ENCODE results near the gene ELAPOR1. TPM values are rescaled to one million over a fixed set of nuclear protein-coding genes. Genes with fewer than 3 reads are reported as not detected.

ELAPOR1 gene
- total RNA-seq, 3 donors from 2014 or later (not counting 1 experiment from before 2014, with no cell fraction given): 6.2 to 8.3 (median 6.3) TPM

DNA sequence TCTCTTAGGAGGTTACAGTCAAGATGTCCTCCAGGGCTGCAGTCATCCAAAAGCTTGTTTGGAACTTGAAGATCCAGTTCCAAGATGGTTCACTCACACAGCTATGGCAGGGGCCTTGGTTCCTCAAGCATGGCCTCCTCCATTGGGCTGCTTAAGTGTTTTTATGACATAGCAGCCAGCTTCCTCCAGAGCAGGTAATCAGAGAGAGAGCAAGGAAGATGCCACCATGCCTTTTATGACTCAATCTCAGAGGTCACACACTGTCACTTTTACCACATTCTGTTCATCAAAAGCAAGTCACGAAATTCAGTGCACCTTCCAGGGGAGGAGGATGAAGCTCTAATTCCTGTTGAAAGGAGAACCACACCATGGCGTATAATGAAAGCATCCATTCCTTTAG, 17.1 kb downstream of the ELAPOR1 start:
- no peak overlapping the region for H3K4me3 Mint-ChIP-seq
- no peak overlapping the region for H3K4me3 ChIP-seq (ENCODE audit: low read length)
- no peaks in the 10 kb centered on the region for H3K9me3 Mint-ChIP-seq
- H3K36me3 ChIP-seq (ENCODE audit: control insufficient read depth, insufficient read depth, low read length): no peaks in the 10 kb centered on the region
- no peak overlapping the region for H3K27ac ChIP-seq (ENCODE audit: low read length)
- DNase-seq (no peak), ATAC-seq (no peak)
- 82% methylated on average over 1 of the region's 2 CpGs for WGBS (ENCODE audit: insufficient coverage)
- TF ChIP-seq, protein P1, sequence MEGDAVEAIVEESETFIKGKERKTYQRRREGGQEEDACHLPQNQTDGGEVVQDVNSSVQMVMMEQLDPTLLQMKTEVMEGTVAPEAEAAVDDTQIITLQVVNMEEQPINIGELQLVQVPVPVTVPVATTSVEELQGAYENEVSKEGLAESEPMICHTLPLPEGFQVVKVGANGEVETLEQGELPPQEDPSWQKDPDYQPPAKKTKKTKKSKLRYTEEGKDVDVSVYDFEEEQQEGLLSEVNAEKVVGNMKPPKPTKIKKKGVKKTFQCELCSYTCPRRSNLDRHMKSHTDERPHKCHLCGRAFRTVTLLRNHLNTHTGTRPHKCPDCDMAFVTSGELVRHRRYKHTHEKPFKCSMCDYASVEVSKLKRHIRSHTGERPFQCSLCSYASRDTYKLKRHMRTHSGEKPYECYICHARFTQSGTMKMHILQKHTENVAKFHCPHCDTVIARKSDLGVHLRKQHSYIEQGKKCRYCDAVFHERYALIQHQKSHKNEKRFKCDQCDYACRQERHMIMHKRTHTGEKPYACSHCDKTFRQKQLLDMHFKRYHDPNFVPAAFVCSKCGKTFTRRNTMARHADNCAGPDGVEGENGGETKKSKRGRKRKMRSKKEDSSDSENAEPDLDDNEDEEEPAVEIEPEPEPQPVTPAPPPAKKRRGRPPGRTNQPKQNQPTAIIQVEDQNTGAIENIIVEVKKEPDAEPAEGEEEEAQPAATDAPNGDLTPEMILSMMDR (IDR thresholded peaks at IDR 0.05): no peak
- no peak overlapping the region for H3K27ac Mint-ChIP-seq
- H3K27me3 ChIP-seq (ENCODE audit: control insufficient read depth, insufficient read depth, low read length): no peaks in the 10 kb centered on the region
- H3K9me3 ChIP-seq (ENCODE audit: control insufficient read depth, insufficient read depth, low read length): no peaks in the 10 kb centered on the region
- no peaks in the 10 kb centered on the region for H3K36me3 Mint-ChIP-seq
- intact Hi-C loops (cut with micrococcal nuclease): no loop called here
- no peaks in the 10 kb centered on the region for H3K4me1 ChIP-seq (ENCODE audit: control insufficient read depth, insufficient read depth, low read length)
- H3K4me1 Mint-ChIP-seq: peaks cover 0 to 10% of the 10 kb centered on the region in 2 donors
- no peaks in the 10 kb centered on the region for H3K27me3 Mint-ChIP-seq (ENCODE audit: low read depth in 2 of 2)

DNA sequence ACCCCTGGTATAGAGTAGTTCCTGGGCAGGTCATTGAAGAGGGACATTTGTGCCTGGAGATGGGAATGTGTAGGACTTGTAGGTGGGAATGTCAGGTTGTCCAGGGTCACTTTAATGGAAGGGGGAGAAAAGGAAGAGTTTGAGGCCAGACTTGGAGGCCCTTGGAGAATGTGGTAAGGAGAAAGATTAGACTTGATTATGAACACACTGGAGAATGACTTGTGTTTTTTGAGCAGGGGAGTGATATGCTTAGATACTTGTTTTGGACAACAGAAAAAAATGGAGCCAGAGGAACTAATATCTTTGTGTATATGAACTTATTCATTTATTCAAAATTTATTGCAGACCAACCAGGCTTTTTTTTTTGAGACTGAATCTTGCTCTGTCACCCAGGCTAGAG, 17.9 kb downstream of the ELAPOR1 start:
- Histone ChIP-seq H3K27ac (ENCODE audit: low read length) (no peak overlapping the region), H3K36me3 (ENCODE audit: control insufficient read depth, insufficient read depth, low read length) (no peaks in the 10 kb centered on the region), H3K4me3 (ENCODE audit: low read length) (no peak overlapping the region), H3K27me3 (ENCODE audit: control insufficient read depth, insufficient read depth, low read length) (no peaks in the 10 kb centered on the region), H3K9me3 (ENCODE audit: control insufficient read depth, insufficient read depth, low read length) (no peaks in the 10 kb centered on the region), H3K4me1 (ENCODE audit: control insufficient read depth, insufficient read depth, low read length) (no peaks in the 10 kb centered on the region)
- TF ChIP-seq, protein P1 (IDR thresholded peaks at IDR 0.05): no peak
- intact Hi-C loops (cut with micrococcal nuclease): no loop called here
- Mint-ChIP-seq H3K4me3 (no peak overlapping the region), H3K27ac (no peak overlapping the region), H3K27me3 (ENCODE audit: low read depth in 2 of 2) (no peaks in the 10 kb centered on the region), H3K4me1 (peaks cover 0 to 10% of the 10 kb centered on the region in 2 donors), H3K36me3 (no peaks in the 10 kb centered on the region), H3K9me3 (no peaks in the 10 kb centered on the region)
- DNase-seq (no peak), ATAC-seq (no peak)

DNA sequence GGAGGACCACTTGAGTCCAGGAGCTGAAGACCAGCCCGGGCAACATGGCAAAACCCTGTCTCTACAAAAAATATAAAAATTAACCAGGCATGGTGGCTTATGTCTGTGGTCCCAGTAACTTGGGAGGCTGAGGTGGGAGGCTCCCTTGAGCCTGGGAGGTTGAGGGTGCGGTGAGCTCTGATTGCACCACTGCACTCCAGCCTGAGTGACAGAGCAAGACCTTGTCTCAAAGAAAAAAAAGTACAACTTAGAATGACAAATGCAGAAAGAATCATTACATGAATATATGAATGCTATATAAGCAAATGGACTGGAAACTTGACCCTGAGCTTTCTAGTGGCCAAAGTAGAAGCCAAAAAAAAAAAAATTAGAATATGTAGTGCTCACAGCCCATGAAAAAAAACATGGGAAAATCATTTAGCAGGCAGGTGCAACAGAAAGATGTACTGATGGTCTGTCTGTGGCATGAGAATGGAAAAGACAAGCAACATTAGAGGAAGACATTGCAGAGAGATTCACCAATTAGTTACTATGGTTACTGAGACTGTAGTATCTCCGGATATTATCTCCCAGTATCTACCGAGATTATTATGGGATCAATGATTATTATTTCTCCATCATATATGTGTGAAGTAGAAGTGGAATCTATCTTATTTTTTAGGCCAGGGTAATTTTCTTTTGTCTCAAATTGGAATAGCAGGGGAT, 19.2 kb downstream of the ELAPOR1 start:
- intact Hi-C loops (cut with micrococcal nuclease): no loop called here
- WGBS (ENCODE audit: insufficient coverage): 100% methylated on average over 1 of the region's 4 CpGs
- H3K36me3 Mint-ChIP-seq: no peaks in the 10 kb centered on the region
- Histone ChIP-seq H3K4me3 (ENCODE audit: low read length) (no peak overlapping the region), H3K9me3 (ENCODE audit: control insufficient read depth, insufficient read depth, low read length) (no peaks in the 10 kb centered on the region), H3K27ac (ENCODE audit: low read length) (no peak overlapping the region), H3K4me1 (ENCODE audit: control insufficient read depth, insufficient read depth, low read length) (no peaks in the 10 kb centered on the region), H3K36me3 (ENCODE audit: control insufficient read depth, insufficient read depth, low read length) (no peaks in the 10 kb centered on the region), H3K27me3 (ENCODE audit: control insufficient read depth, insufficient read depth, low read length) (no peaks in the 10 kb centered on the region)
- no peak for DNase-seq
- peaks cover 0 to 10% of the 10 kb centered on the region in 2 donors for H3K4me1 Mint-ChIP-seq
- ATAC-seq: no peak
- no peaks in the 10 kb centered on the region for H3K9me3 Mint-ChIP-seq
- no peak overlapping the region for H3K4me3 Mint-ChIP-seq
- H3K27ac Mint-ChIP-seq: no peak overlapping the region
- TF ChIP-seq, protein P1 (IDR thresholded peaks at IDR 0.05): no peak
- H3K27me3 Mint-ChIP-seq (ENCODE audit: low read depth in 2 of 2): no peaks in the 10 kb centered on the region

DNA sequence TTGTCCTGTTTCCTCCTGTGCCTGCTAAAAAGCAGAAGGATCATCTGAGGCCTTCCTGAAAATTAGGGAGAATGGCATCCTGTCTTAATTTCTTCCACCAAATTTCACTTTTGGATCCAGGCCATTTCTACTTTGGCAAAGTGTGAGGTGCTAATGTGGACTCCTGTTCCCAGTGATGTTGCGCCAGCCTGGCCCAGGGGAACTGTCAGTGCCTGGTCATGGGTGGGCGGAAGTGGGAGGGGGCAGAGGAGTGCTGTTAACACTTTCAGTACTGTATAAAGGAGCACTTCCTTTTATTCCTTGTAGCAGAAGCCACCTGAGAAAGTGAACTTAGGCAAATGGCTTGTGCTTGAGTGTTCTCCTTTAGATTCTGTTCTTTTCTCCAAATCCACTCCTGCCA, 19.9 kb downstream of the ELAPOR1 start:
- Mint-ChIP-seq H3K27ac (no peak overlapping the region), H3K9me3 (no peaks in the 10 kb centered on the region), H3K36me3 (no peaks in the 10 kb centered on the region), H3K27me3 (ENCODE audit: low read depth in 2 of 2) (no peaks in the 10 kb centered on the region), H3K4me3 (no peak overlapping the region), H3K4me1 (peaks cover 0 to 10% of the 10 kb centered on the region in 2 donors)
- no peaks in the 10 kb centered on the region for H3K27me3 ChIP-seq (ENCODE audit: control insufficient read depth, insufficient read depth, low read length)
- DNase-seq (no peak), ATAC-seq (no peak)
- WGBS (ENCODE audit: insufficient coverage): 47% methylated on average over 2 of the region's 2 CpGs
- no peaks in the 10 kb centered on the region for H3K36me3 ChIP-seq (ENCODE audit: control insufficient read depth, insufficient read depth, low read length)
- H3K27ac ChIP-seq (ENCODE audit: low read length): no peak overlapping the region
- TF ChIP-seq, protein P1 (IDR thresholded peaks at IDR 0.05): no peak
- H3K4me1 ChIP-seq (ENCODE audit: control insufficient read depth, insufficient read depth, low read length): no peaks in the 10 kb centered on the region
- H3K4me3 ChIP-seq (ENCODE audit: low read length): no peak overlapping the region
- H3K9me3 ChIP-seq (ENCODE audit: control insufficient read depth, insufficient read depth, low read length): no peaks in the 10 kb centered on the region
- intact Hi-C loops (cut with micrococcal nuclease): no loop called here
